Activated CD8-positive, alpha-beta memory T cell treated with anti-CD3 and anti-CD28 coated beads, Interleukin-2, amount 10 ng/mL, durations not matched to agents 7 days and 5 days (primary cell): ENCODE results near the gene LAMB2. TPM values are rescaled to one million over a fixed set of nuclear protein-coding genes. Genes with fewer than 3 reads are reported as not detected.

Source experiments
- ATAC-seq: fragments of 150-1000 bp; cut with Tn5 transposase; one replicate; pipeline ENCODE4 v1.10.0; 2021; ENCODE audit warnings: moderate library complexity
- CTCF ChIA-PET: fragments of 350-600 bp; sonication (Branson Sonifier 250); formaldehyde crosslinking; loops from one replicate; lab custom pipeline; 2021; ENCODE audit warnings: antibody characterized with exemption; lab: Charles Lee
- DNase-seq: peaks from one replicate; pipeline ENCODE4 v3.0.0-alpha.2; 2020
- H3K27ac Mint-ChIP-seq: one replicate; pipeline ENCODE4 v1.8.0; 2021; ENCODE audit warnings: mild to moderate bottlenecking, mixed read lengths
- H3K27me3 Mint-ChIP-seq: one replicate; pipeline ENCODE4 v1.8.0; 2021; ENCODE audit warnings: mixed read lengths
- H3K36me3 Mint-ChIP-seq: one replicate; pipeline ENCODE4 v1.8.0; 2021; ENCODE audit warnings: mild to moderate bottlenecking, mixed read lengths
- H3K4me1 Mint-ChIP-seq: one replicate; pipeline ENCODE4 v1.8.0; 2021; ENCODE audit warnings: mixed read lengths
- H3K4me3 Mint-ChIP-seq: one replicate; pipeline ENCODE4 v1.8.0; 2021; ENCODE audit warnings: mild to moderate bottlenecking, moderate library complexity, mixed read lengths
- H3K9me3 Mint-ChIP-seq: one replicate; pipeline ENCODE4 v1.8.0; 2022; ENCODE audit warnings: low read depth, mixed read lengths
- total RNA-seq, 2 experiments: library from RNA; stranded (reverse); gene quantifications; one replicate each; pipeline ENCODE4 v1.2.3, GENCODE V29; 2021

Gene LAMB2
- total RNA-seq, 2 experiments from 2014 or later = not detected

DNA sequence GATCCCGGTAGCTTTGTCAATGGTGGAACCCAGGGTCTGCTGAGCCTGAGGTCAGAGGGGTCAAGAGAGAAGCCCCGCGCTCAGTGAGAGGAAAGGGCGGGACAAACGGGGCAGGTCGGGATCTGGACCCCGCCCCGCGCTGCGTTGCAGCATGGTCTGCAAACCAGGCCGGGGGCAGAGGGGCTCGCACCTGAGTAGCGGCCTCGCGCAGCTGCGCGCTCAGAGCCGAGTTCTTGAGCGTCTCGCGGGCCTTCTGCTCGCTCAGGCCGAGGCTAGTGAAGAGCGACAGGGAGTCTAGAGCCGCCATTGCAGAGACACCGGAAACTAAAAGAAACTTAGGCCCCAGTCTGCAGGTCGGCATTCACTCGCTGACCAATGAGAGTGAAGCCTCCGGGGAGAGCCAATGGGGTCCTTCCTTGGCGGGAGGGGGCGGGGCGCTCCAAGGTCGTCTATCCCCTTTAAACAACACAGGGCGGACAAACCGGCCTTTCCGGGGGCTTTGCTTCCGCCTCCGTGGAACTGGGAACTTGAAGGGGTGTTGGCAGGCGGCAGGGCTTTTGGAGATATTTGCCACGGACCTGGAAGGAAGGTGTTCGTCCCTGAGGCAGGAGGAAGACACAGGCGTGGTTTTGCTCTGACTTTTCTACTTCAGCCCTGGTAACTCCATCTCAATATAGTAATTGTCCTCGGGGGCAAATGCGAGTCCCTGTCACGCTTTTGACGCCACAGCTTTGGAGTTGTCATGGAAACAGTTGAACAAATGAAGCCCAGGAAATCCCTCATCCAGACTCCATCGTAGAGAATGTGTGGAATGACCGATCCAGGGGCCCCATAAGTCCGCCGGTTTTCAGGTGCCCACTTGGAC, 28.2 kb downstream of the LAMB2 start, which contains the start of gene QARS1:
TSS of gene QARS1 (minus strand) at position 331 of the 865 bp plus-strand sequence. CDS start at position 307, 24 bp downstream.
- Mint-ChIP-seq H3K27ac (peak within 1 kb of the TSS; percentile 97), H3K9me3 (no peaks in the 10 kb centered on the region)

DNA sequence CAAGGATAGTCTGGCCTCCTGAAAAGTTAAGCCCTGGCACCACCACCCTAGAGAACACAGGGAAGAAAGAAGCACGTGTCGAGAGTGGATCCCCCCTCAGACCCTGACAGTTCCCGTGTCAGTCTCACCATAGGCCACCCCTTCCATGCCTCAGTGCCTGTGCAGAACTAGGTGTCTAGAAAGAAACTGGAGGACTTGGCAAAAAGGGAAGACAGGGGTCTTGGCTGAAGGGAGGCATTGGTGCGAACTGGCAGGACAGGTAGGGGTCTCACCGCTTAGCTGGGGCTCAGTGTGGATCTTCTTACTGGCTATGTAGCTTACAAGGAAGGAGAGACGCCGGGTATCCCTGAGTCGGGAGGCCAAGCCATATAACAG, 28.8 kb downstream of the LAMB2 start:
- CTCF ChIA-PET = interaction anchor here (1.0 to 5.7 kb wide), 2 partner anchors 9 to 14 kb away, joined by 5 to 44 read pairs; partner anchors contain the start of gene QRICH1
- peaks cover 31% of the 10 kb centered on the region for H3K4me1 Mint-ChIP-seq
- peak overlapping the region; percentile 97 for H3K27ac Mint-ChIP-seq
- no peak for DNase-seq
- H3K27me3 Mint-ChIP-seq = no peaks in the 10 kb centered on the region
- peak overlapping the region; percentile 98 for H3K4me3 Mint-ChIP-seq
- H3K9me3 Mint-ChIP-seq = no peaks in the 10 kb centered on the region
- peaks cover 35% of the 10 kb centered on the region for H3K36me3 Mint-ChIP-seq
- ATAC-seq = no peak

More for the DNA sequence above, 28.2 kb downstream of the LAMB2 start, which contains the start of gene QARS1:
- peak; percentile 95 for DNase-seq
- Mint-ChIP-seq H3K36me3 (peaks cover 38% of the 10 kb centered on the region), H3K27me3 (no peaks in the 10 kb centered on the region), H3K4me1 (peaks cover 31% of the 10 kb centered on the region), H3K4me3 (peak within 1 kb of the TSS; percentile 98)
- CTCF ChIA-PET = interaction anchor here (1.0 to 5.7 kb wide), 3 partner anchors 10 to 16 kb away, joined by 5 to 44 read pairs (median 5); partner anchors contain the start of genes QRICH1 and USP19
- ATAC-seq = peak; percentile 99

DNA sequence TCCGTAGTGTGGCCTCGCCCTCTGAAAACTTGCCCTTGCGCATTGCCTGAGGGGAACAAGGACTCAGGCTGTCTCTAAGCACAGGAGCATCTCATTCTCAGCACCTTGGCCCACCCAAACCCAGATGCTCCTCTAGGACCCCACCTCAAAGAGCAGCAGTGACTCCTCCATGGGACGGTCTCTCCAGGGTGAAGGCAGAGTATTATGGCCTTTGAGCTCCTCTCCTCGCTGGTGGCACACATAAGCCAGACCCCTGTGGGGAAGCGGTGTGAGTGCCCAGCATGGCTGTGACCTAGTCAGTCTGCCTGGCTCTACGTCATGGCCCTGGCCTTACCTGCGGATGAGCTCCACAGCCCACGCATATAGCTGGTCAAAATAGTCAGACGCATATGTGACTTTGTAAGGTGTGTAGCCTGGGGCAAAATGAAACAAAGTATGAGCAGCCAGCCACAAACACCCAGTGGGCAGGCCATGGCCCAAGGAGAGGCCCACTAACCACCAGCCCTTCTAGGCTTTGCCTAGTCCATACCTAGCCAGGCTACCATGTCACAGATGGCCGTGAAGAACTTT, 32.7 kb downstream of the LAMB2 start:
- Mint-ChIP-seq H3K9me3 (no peaks in the 10 kb centered on the region), H3K4me3 (no peak overlapping the region), H3K27ac (no peak overlapping the region), H3K36me3 (peaks cover 47% of the 10 kb centered on the region), H3K4me1 (peaks cover 28% of the 10 kb centered on the region), H3K27me3 (no peaks in the 10 kb centered on the region)
- DNase-seq (no peak), ATAC-seq (no peak)
- CTCF ChIA-PET = no interaction called here

DNA sequence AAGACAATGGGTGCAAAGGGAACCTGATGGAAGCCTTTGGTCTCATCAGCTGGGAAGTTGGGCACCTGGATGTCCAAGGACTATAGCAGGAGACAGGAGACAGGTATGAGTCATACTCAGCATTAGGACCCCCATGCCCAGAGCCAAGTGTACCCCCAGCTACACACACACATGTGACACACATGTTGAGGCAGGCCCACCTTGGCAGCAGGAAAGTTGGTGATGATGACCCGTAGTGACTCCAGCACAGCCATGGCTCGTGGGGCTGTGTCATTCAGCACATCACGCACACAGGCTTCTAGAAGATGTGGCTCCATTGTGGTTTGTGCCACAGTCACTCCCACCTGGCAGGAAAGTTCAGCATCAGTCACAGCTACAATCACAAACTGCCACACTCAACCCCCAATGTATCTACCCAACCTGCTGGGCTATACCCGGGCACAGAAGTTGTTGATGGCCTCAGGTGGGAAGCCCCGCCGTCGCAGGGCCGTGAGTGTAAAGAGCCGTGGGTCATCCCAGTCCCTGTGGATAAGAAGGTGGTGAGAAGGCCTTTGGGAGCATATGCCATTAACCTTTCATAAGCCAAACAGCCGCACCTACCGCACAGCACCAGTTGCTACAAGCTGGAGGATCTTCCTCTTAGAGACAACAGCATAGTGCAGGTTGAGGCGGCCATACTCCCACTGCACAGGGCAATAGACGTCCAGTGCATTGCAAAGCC, 33.8 kb downstream of the LAMB2 start:
- no peaks in the 10 kb centered on the region for H3K9me3 Mint-ChIP-seq
- CTCF ChIA-PET = interaction anchor here (1.5 kb wide), 1 partner anchor 72 kb away, joined by 3 read pairs; the partner anchor contains the start of gene KLHDC8B
- ATAC-seq (no peak), DNase-seq (no peak)
- peaks cover 26% of the 10 kb centered on the region for H3K4me1 Mint-ChIP-seq
- H3K36me3 Mint-ChIP-seq = peaks cover 47% of the 10 kb centered on the region
- no peak overlapping the region for H3K27ac Mint-ChIP-seq
- no peak overlapping the region for H3K4me3 Mint-ChIP-seq
- H3K27me3 Mint-ChIP-seq = no peaks in the 10 kb centered on the region

DNA sequence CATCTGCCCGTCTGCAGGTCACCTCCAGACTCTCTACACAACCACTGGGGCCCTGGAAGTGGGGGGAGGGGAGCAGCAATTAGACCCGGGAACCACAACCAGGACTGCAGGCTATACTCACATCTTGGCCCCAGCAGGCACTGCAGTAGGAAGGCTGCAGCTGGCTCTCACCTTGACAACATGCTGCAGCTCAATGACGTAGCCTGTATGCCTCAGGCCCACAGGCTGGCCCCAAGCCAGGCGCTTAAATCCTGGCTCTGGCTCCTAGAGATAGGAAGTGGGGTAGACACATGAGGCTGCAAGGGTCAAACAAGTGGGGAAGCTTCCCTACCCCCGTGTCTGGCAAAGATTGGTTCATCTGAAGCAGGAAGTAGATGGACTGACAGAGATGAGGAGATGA, 34.4 kb downstream of the LAMB2 start:
- ATAC-seq (no peak), DNase-seq (no peak)
- Mint-ChIP-seq H3K4me3 (no peak overlapping the region), H3K9me3 (no peaks in the 10 kb centered on the region), H3K27ac (no peak overlapping the region), H3K36me3 (peaks cover 47% of the 10 kb centered on the region), H3K27me3 (no peaks in the 10 kb centered on the region), H3K4me1 (peaks cover 19% of the 10 kb centered on the region)
- CTCF ChIA-PET = interaction anchor here (1.5 kb wide), 1 partner anchor 73 kb away, joined by 3 read pairs; the partner anchor contains the start of gene KLHDC8B

DNA sequence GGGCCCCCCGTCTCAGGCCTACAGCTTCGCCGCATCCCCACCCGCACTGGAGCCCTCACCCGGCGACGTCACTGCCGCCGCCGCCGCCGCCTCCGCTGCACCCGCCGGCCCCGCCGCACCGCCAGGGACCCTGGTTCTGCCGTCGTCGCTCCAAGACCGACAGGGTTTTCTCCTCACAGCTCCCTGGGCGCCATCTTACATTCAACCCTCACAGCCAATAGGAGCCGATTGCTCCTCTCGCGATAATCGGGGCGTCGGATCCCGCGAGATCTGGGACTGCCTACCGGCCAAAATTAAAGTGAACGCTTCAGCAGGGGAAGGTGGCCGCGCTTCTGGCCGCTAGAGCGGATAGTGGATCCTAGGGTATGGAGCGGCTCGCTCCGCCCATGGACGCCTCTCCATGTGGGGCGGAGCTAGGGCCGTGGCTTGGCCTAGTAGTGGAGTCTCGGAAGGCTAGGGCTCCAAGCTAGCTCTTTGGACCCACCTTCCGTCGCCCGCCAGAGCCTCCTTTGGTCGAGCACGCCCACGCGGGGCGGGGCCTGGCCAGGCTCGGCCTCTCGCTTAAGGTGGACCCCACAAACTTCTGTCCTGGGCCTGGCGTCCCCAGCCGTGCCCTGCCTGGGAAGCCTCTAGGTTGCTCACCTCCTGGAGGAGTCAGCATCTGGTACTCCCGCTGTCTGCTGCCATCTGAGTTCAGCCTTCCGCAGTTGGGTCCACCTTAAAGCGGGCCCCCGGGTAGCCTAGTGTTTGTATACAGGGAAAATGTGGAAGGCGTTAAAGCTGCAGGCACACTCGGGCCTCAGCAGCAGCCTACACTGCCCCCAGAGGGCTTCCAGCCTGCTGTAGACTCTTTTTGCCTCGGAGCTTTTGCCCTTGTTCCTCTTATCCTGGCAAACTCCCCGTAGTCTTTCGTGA, 38.7 kb downstream of the LAMB2 start, which contains the start of gene QRICH1:
TSS of gene QRICH1 (minus strand) at position 219 of the 915 bp plus-strand sequence. CDS start 17,054 bp downstream, outside the sequence.
- Mint-ChIP-seq H3K4me3 (peak within 1 kb of the TSS; percentile 89), H3K4me1 (peaks cover 39% of the 10 kb centered on the region), H3K27ac (peak within 1 kb of the TSS; percentile 96), H3K27me3 (no peaks in the 10 kb centered on the region), H3K9me3 (no peaks in the 10 kb centered on the region), H3K36me3 (peaks cover 29% of the 10 kb centered on the region)
- ATAC-seq (peak; percentile 87), DNase-seq (peak; percentile 99)
- CTCF ChIA-PET = interaction anchor here (0.8 to 3.3 kb wide), 23 partner anchors 10 to 408 kb away, joined by 3 to 44 read pairs (median 5); partner anchors contain the start of genes DAG1, IMPDH2, KLHDC8B and NCKIPSD

DNA sequence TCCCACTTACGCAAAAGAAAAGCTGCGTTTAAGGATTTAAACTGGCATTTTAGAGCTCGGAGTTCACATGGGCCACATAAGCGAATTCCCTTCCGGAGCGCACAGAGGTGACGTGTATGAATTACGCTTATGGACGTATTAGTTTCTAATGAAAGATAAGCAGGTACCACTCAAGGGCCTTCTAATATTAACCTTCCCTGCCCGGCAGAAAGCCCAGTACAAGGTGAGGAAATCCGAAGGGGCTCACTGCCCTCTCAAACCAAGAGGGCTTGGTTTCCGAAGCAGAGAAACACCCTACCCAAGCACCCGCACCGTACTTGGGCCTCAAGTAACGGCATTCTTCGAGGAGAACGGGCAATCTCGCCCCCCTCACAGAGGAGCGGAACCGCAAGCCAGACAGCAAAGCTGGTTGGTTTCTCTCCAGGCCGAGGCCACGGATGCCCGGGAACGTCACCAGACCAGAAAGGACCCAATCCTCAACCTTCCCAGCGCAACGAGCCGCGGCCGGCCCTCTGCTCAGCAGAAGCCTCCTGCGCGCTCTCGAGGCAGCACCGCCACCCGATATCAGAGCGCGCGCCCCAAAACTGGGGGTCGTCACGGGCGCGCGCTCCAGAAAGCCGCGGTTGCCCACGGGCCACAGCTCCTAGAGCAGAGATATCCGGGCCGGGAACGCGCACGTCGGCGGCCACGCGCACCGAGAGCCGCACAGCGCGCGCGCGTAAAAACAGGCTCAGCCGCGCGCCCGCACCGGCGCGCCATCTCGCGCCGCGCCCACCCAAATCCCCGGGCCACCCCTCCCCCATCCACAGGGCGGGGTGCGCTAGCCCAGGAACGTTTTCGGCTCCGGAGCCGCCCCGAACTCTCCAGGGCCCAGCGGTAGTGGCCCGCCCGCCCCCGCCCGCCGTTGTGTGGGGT, 39.7 kb downstream of the LAMB2 start:
- peak overlapping the region; percentile 89 for H3K4me3 Mint-ChIP-seq
- peak; percentile 90 for DNase-seq
- H3K27me3 Mint-ChIP-seq = no peaks in the 10 kb centered on the region
- peak overlapping the region; percentile 96 for H3K27ac Mint-ChIP-seq
- H3K4me1 Mint-ChIP-seq = peaks cover 41% of the 10 kb centered on the region
- CTCF ChIA-PET = interaction anchor here (0.6 to 3.3 kb wide), 23 partner anchors 10 to 407 kb away, joined by 3 to 44 read pairs (median 5); partner anchors contain the start of genes DAG1, IMPDH2, KLHDC8B and NCKIPSD
- H3K9me3 Mint-ChIP-seq = no peaks in the 10 kb centered on the region
- peak; percentile 46 for ATAC-seq
- H3K36me3 Mint-ChIP-seq = peaks cover 23% of the 10 kb centered on the region

DNA sequence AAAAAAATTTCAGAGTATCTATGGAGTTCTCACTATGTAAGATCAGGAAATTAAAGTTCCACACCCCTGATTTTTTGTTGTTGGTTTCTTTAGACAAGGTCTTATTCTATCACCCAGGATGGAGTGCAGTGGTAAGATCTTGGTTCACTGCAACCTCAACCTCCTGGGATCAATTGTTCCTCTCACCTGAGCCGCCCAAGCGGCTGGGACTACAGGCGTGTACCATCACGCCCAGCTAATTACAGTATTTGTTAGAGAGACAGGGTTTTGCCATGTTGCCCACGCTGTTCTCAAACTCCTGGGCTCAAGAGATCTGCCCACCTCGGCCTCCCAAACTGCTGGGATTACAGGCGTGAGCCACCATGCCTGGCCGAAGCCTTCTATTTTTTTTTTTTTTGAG, 51.4 kb downstream of the LAMB2 start:
- Mint-ChIP-seq H3K9me3 (no peaks in the 10 kb centered on the region), H3K27me3 (no peaks in the 10 kb centered on the region), H3K27ac (no peak overlapping the region), H3K4me1 (peaks cover 4% of the 10 kb centered on the region), H3K36me3 (peaks cover 19% of the 10 kb centered on the region), H3K4me3 (no peak overlapping the region)
- CTCF ChIA-PET = interaction anchor here (0.5 to 1.1 kb wide), 3 partner anchors 9 to 253 kb away, joined by 3 to 6 read pairs (median 3); no protein-coding TSS in a partner anchor
- ATAC-seq (no peak), DNase-seq (no peak)

DNA sequence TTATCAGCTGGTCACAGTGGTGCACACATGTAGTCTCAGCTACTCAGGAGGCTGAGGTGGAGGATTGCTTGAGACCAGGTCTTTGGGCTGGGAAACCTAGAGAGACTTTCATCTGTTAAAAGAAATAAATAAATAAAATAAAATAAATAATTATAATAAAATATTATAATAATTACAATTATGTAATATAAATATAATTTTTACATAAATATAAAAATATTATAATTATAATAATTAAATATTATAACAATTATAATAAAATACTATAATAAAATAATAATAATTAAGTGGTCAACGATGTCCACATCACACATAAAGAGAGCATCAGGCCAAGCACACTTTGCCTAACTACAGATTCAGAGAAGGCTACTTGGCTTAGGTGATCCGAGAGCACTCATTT, 53.6 kb downstream of the LAMB2 start:
- ATAC-seq (no peak), DNase-seq (no peak)
- peaks cover 29% of the 10 kb centered on the region for H3K36me3 Mint-ChIP-seq
- no peaks in the 10 kb centered on the region for H3K27me3 Mint-ChIP-seq
- CTCF ChIA-PET = no interaction called here
- H3K4me3 Mint-ChIP-seq = no peak overlapping the region
- no peaks in the 10 kb centered on the region for H3K9me3 Mint-ChIP-seq
- H3K27ac Mint-ChIP-seq = no peak overlapping the region
- peaks cover 4% of the 10 kb centered on the region for H3K4me1 Mint-ChIP-seq

DNA sequence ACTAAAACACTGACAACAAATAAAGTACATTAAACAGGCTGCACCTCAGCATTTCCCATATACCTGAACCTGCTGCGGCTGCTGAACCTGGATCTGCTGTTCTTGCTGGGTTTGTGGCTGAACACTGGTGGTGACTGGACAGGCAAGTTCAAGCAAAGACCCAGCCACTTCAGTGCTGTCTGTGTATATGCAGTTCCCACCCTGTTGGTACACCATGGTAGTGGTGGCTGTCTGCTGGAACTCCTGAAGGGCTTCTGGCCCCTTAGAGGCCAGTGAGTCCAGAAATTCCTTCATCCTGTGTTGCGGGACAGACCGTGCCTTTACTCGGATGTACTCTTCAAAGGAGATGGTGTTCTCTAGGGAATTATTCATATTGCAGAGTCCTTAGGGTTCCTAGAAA, 56.2 kb downstream of the LAMB2 start:
- ATAC-seq (no peak), DNase-seq (no peak)
- no peaks in the 10 kb centered on the region for H3K27me3 Mint-ChIP-seq
- CTCF ChIA-PET = no interaction called here
- no peak overlapping the region for H3K4me3 Mint-ChIP-seq
- peaks cover 45% of the 10 kb centered on the region for H3K36me3 Mint-ChIP-seq
- no peaks in the 10 kb centered on the region for H3K9me3 Mint-ChIP-seq
- no peak overlapping the region for H3K27ac Mint-ChIP-seq
- peaks cover 4% of the 10 kb centered on the region for H3K4me1 Mint-ChIP-seq

DNA sequence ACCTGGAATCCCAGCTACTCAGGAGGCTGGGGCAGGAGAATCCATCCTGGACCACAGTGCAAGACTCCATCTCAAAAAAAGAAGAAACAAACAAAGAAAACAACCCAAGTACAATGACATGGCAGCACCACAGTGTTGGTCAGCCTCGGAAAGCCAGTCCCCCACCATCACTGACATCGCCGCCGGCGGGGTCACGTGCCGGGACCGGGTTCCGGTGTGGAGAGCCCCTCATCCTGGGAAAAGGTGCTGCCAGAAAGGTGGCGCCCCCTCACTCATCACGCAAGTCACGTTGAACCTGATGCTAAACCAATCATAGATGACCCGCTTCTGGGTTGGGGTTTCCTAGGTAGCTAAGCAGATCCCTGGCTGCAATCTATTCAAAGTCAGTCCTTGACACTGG, 56.7 kb downstream of the LAMB2 start:
- H3K27ac Mint-ChIP-seq = no peak overlapping the region
- ATAC-seq = no peak
- no peak for DNase-seq
- CTCF ChIA-PET = interaction anchor here (1.2 kb wide), 1 partner anchor 81 kb away, joined by 4 read pairs; no protein-coding TSS in a partner anchor
- no peak overlapping the region for H3K4me3 Mint-ChIP-seq
- no peaks in the 10 kb centered on the region for H3K9me3 Mint-ChIP-seq
- peaks cover 4% of the 10 kb centered on the region for H3K4me1 Mint-ChIP-seq
- peaks cover 49% of the 10 kb centered on the region for H3K36me3 Mint-ChIP-seq
- no peaks in the 10 kb centered on the region for H3K27me3 Mint-ChIP-seq
